ENCODE results near the gene SLC8B1. TPM values are rescaled to one million over a fixed set of nuclear protein-coding genes. Genes with fewer than 3 reads are reported as not detected.
A peak's percentile ranks its signal among the peaks of the same experiment; 100 is the strongest.

The SLC8B1 gene
- total RNA-seq, 1 experiment from 2014 or later, result 8.2 TPM

DNA sequence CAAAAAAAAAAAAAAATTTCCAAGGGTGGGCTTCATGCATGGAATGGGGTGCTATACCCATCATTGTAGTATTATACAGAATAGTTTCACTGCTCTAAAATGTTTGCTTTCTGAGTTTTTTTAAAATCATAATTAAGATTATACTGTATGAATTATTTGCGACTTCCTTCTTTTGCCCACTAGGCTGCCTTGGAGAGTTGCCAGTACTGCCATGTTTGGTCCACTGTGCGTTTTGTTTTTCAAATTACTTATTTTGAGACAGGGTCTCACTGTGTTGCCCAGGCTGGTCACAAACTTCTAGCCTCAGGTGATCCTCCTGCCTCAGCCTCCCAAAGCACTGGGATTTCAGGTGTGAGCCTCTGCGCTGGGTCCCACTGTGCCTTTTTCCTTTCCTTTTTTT, 43.4 kb upstream of the SLC8B1 start:
- Histone ChIP-seq H3K4me3 (ENCODE audit: low read depth, low read length, poor library complexity, severe bottlenecking) (no peak overlapping the region), H3K27me3 (replicated peaks; ENCODE audit: insufficient read depth, low read depth, low read length, poor library complexity) (no peaks in the 10 kb centered on the region), H3K27ac (ENCODE audit: low read depth, low read length, poor library complexity, severe bottlenecking) (no peak overlapping the region), H3K9me3 (ENCODE audit: low read depth, low read length, poor library complexity, severe bottlenecking) (no peaks in the 10 kb centered on the region), H3K36me3 (ENCODE audit: insufficient read depth, low read length, poor library complexity, severe bottlenecking) (peaks cover 7% of the 10 kb centered on the region), H3K4me1 (ENCODE audit: insufficient read depth, low read length, poor library complexity, severe bottlenecking) (no peaks in the 10 kb centered on the region)
- CTCF ChIA-PET, result no interaction called here
- no TSS peak for BruUV-seq (replicated peaks)
- TF ChIP-seq CTCF (conservative IDR thresholded peaks at IDR 0.05; ENCODE audit: low read depth, low read length), result 0 out of 2 replicates have a peak, but pooled peaks have one; percentile 9
- no peak for TF ChIP-seq EZH2 (IDR thresholded peaks at IDR 0.05; ENCODE audit: borderline replicate concordance, low read depth, low read length, poor library complexity, severe bottlenecking)
- intact Hi-C loops (cut with micrococcal nuclease; ENCODE audit: unreplicated experiment), result no loop called here
- POLR2A ChIA-PET (ENCODE audit: low non-redundant PET), result no interaction called here
- DNase-seq (ENCODE audit: low spot score), result no peak

DNA sequence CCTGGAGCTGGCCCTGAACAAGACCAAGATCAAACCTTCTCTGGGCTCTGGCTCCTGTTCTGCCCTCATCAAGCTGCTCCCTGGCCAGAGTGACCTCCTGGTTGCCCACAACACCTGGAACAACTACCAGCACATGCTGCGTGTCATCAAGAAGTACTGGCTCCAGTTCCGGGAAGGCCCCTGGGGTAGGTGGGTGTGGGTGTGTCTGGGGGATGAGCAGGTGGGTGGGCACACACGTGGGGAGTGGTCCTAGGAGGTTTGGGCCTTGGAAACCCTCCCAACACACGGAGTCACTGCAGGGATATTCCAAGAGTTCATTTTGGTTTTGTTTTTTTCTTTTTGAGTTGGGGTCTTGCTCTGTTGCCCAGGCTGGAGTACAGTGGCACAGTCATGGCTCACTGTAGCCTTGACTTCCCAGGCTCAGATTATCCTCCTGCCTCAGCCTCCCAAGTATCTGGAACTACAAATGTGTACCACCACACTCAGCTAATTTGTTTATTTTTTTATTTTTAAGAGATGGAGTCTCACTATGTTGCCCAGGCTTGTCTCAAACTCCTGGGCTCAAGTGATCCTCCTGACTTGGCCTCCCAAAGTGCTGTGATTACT, 40.0 kb upstream of the SLC8B1 start:
- TF ChIP-seq EZH2 (IDR thresholded peaks at IDR 0.05; ENCODE audit: borderline replicate concordance, low read depth, low read length, poor library complexity, severe bottlenecking), result no peak
- no peak for TF ChIP-seq CTCF (conservative IDR thresholded peaks at IDR 0.05; ENCODE audit: low read depth, low read length)
- H3K27me3 ChIP-seq (replicated peaks; ENCODE audit: insufficient read depth, low read depth, low read length, poor library complexity), result no peaks in the 10 kb centered on the region
- no peaks in the 10 kb centered on the region for H3K4me1 ChIP-seq (ENCODE audit: insufficient read depth, low read length, poor library complexity, severe bottlenecking)
- H3K27ac ChIP-seq (ENCODE audit: low read depth, low read length, poor library complexity, severe bottlenecking), result no peak overlapping the region
- BruUV-seq (replicated peaks), result no TSS peak
- no peaks in the 10 kb centered on the region for H3K9me3 ChIP-seq (ENCODE audit: low read depth, low read length, poor library complexity, severe bottlenecking)
- intact Hi-C loops (cut with micrococcal nuclease; ENCODE audit: unreplicated experiment), result no loop called here
- H3K36me3 ChIP-seq (ENCODE audit: insufficient read depth, low read length, poor library complexity, severe bottlenecking), result peaks cover 4% of the 10 kb centered on the region
- ChIA-PET CTCF (no interaction called here), POLR2A (ENCODE audit: low non-redundant PET) (no interaction called here)
- DNase-seq (ENCODE audit: low spot score), result no peak
- no peak overlapping the region for H3K4me3 ChIP-seq (ENCODE audit: low read depth, low read length, poor library complexity, severe bottlenecking)

- no peak overlapping the region for H3K4me3 ChIP-seq (ENCODE audit: low read depth, low read length, poor library complexity, severe bottlenecking)
- TF ChIP-seq CTCF (conservative IDR thresholded peaks at IDR 0.05; ENCODE audit: low read depth, low read length), result no peak
- TF ChIP-seq EZH2 (IDR thresholded peaks at IDR 0.05; ENCODE audit: borderline replicate concordance, low read depth, low read length, poor library complexity, severe bottlenecking), result no peak
- no TSS peak for BruUV-seq (replicated peaks)
- DNase-seq (ENCODE audit: low spot score), result no peak
- ChIA-PET CTCF (no interaction called here), POLR2A (ENCODE audit: low non-redundant PET) (no interaction called here)
- no peaks in the 10 kb centered on the region for H3K9me3 ChIP-seq (ENCODE audit: low read depth, low read length, poor library complexity, severe bottlenecking)
- H3K27ac ChIP-seq (ENCODE audit: low read depth, low read length, poor library complexity, severe bottlenecking), result no peak overlapping the region
- intact Hi-C loops (cut with micrococcal nuclease; ENCODE audit: unreplicated experiment), result no loop called here
- no peaks in the 10 kb centered on the region for H3K27me3 ChIP-seq (replicated peaks; ENCODE audit: insufficient read depth, low read depth, low read length, poor library complexity)
- peaks cover 4% of the 10 kb centered on the region for H3K36me3 ChIP-seq (ENCODE audit: insufficient read depth, low read length, poor library complexity, severe bottlenecking)
- H3K4me1 ChIP-seq (ENCODE audit: insufficient read depth, low read length, poor library complexity, severe bottlenecking), result no peaks in the 10 kb centered on the region
Observed at GRCh38 chr12:113373969-113374368, 39.1 kb upstream of the SLC8B1 start.
